Epithelial cell of esophagus (primary cell): Measurements from ENCODE around the gene DOP1A.

Experiments
- DNase-seq: peaks from one replicate; pipeline ENCODE4 v3.0.0; 2010; ENCODE audit warnings: low read depth
- H3K4me3 ChIP-seq: 2 replicates; pipeline ENCODE4 v1.5.1; 2011; ENCODE audit warnings: mild to moderate bottlenecking, low read length, control low read depth
- CTCF ChIP-seq: IDR thresholded peaks from 2 replicates; pipeline ENCODE4 v1.5.1; 2011; ENCODE audit warnings: low read depth, mild to moderate bottlenecking, low read length, control low read depth, inconsistent platforms; ENCODE audit not compliant: insufficient read depth; ENCODE audit errors: missing control alignments

The DOP1A gene, protein sequence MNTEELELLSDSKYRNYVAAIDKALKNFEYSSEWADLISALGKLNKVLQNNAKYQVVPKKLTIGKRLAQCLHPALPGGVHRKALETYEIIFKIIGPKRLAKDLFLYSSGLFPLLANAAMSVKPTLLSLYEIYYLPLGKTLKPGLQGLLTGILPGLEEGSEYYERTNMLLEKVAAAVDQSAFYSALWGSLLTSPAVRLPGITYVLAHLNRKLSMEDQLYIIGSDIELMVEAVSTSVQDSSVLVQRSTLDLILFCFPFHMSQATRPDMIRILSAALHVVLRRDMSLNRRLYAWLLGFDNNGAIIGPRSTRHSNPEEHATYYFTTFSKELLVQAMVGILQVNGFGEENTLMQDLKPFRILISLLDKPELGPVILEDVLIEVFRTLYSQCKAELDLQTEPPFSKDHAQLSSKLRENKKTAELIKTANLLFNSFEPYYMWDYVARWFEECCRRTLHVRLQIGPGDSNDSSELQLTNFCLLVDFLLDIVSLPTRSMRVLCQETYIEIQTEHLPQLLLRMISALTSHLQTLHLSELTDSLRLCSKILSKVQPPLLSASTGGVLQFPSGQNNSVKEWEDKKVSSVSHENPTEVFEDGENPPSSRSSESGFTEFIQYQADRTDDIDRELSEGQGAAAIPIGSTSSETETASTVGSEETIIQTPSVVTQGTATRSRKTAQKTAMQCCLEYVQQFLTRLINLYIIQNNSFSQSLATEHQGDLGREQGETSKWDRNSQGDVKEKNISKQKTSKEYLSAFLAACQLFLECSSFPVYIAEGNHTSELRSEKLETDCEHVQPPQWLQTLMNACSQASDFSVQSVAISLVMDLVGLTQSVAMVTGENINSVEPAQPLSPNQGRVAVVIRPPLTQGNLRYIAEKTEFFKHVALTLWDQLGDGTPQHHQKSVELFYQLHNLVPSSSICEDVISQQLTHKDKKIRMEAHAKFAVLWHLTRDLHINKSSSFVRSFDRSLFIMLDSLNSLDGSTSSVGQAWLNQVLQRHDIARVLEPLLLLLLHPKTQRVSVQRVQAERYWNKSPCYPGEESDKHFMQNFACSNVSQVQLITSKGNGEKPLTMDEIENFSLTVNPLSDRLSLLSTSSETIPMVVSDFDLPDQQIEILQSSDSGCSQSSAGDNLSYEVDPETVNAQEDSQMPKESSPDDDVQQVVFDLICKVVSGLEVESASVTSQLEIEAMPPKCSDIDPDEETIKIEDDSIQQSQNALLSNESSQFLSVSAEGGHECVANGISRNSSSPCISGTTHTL (N-terminal part only)

GRCh38 chr6:83067448-83068439, at the start of gene DOP1A:
TSS of gene DOP1A (plus strand) at chr6:83067671. CDS start at chr6:83096978, 29,307 bp downstream.
- peak; percentile 97 for DNase-seq
- H3K4me3 ChIP-seq: peak within 1 kb of the TSS; percentile 69
- TF ChIP-seq CTCF: peak; percentile 97

- no peak for DNase-seq
- no peak for TF ChIP-seq CTCF
- H3K4me3 ChIP-seq: no peak overlapping the region
Observed at GRCh38 chr6:83019741-83020140, 47.7 kb upstream of the DOP1A start.

GRCh38 chr6:83031689-83032088, 35.8 kb upstream of the DOP1A start:
- TF ChIP-seq CTCF: no peak
- DNase-seq: no peak
- H3K4me3 ChIP-seq: no peak overlapping the region

- peak; percentile 58 for DNase-seq
- H3K4me3 ChIP-seq: no peak overlapping the region
- TF ChIP-seq CTCF: no peak
Observed at GRCh38 chr6:83038246-83038645, 29.2 kb upstream of the DOP1A start.

DNA sequence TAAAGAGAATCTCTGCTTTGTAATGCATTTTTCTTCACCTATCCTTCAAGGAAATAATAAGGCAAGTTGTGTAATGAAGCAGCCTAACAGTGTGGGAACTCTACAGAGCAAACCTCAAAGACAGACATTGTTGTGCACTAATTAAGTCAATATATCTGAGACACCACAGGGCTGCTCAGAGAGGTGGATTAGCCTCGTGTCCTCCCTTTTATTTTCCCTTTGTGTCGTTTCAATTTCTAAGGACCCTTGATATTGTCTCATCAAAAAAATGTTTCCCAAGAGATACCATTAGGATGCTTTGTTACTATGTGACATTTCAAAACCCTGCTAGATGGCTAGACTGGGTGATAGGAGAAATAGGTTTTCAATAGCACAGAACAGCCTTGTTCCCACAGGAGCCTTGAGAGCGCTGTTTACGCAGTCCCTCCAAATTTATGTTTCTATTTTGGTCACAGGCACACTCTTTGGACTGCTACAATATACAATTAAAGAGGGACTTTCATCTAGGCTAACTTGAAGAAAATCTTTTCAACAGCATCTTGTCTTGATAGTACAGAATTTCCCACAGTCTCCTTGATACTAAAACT, 24.9 kb upstream of the DOP1A start:
- no peak for TF ChIP-seq CTCF
- H3K4me3 ChIP-seq: no peak overlapping the region
- DNase-seq: no peak
